ENCODE measurements around the gene B3GALT5. TPM values are rescaled to one million over a fixed set of nuclear protein-coding genes. Genes with fewer than 3 reads are reported as not detected.

The B3GALT5 gene
- total and polyA plus RNA-seq, 2 of the 4 experiments (the other 2 are of a cell fraction), result 0.05 to 0.18 TPM

- H3K27ac ChIP-seq (ENCODE audit: insufficient read depth, low read length), result no peak overlapping the region
- H4K8ac ChIP-seq (ENCODE audit: low read depth in 2 of 2, low read length in 2 of 2), result no peak overlapping the region
- H3K4ac ChIP-seq (ENCODE audit: low read depth, low read length), result no peak overlapping the region
- no peak overlapping the region for H4K5ac ChIP-seq (ENCODE audit: low read depth, low read length)
- no peak overlapping the region for H3K18ac ChIP-seq (ENCODE audit: low read depth, low read length)
- H2AK5ac ChIP-seq (ENCODE audit: low read depth, low read length), result no peak overlapping the region
- 90% methylated on average over 2 of the region's 10 CpGs; no CpG with 5 or more reads in 1 of the 2 experiments for WGBS, 2 experiments (ENCODE audit: extremely low coverage in 2 of 2, insufficient read length in 1 of 2)
- no peak overlapping the region for H3K4me2 ChIP-seq (ENCODE audit: low read depth, low read length)
- CTCF ChIA-PET, result no interaction called here
- no peak overlapping the region for H3K23ac ChIP-seq (ENCODE audit: low read depth, low read length)
- H2BK5ac ChIP-seq (ENCODE audit: low read depth, low read length, poor library complexity, severe bottlenecking), result no peak overlapping the region
- no peaks in the 10 kb centered on the region; the same call in 1 of the 2 replicates for H3K27me3 ChIP-seq (ENCODE audit: control insufficient read depth, insufficient read depth, low read length)
- H4K20me1 ChIP-seq (ENCODE audit: insufficient read depth, low read length), result no peaks in the 10 kb centered on the region
- in situ Hi-C loops (cut with MboI; ENCODE audit: low sequenced_read_pairs), result no loop called here
- no peak for ATAC-seq (ENCODE audit: low read depth)
- H2AFZ ChIP-seq (replicated peaks; ENCODE audit: low read length, poor library complexity), result no peak overlapping the region
- POLR2A ChIA-PET (ENCODE audit: unreplicated experiment), result no interaction called here
- H3K14ac ChIP-seq (replicated peaks; ENCODE audit: low read depth, low read length), result no peak overlapping the region
- no peaks in the 10 kb centered on the region for H3K9me1 ChIP-seq (ENCODE audit: insufficient read depth, low read length)
- H2BK120ac ChIP-seq (ENCODE audit: low read depth, low read length), result no peak overlapping the region
- H3K36me3 ChIP-seq (ENCODE audit: control insufficient read depth, insufficient read depth, low read length), result no peaks in the 10 kb centered on the region
- H3K4me3 ChIP-seq (ENCODE audit: insufficient read depth, low read depth, low read length), result no peak overlapping the region
- H2AK9ac ChIP-seq (replicated peaks; ENCODE audit: low read depth, low read length, poor library complexity), result no peak overlapping the region
- H3K9ac ChIP-seq (ENCODE audit: low read depth, low read length), result no peak overlapping the region
- no peak overlapping the region for H4K91ac ChIP-seq (ENCODE audit: insufficient read depth, low read depth, low read length)
- no peak for TF ChIP-seq CTCF (conservative IDR thresholded peaks at IDR 0.05; ENCODE audit: low read depth, low read length)
- no peak for TF ChIP-seq BHLHE40 (IDR thresholded peaks at IDR 0.05; ENCODE audit: low read depth, low read length)
- no peak for TF ChIP-seq ELK1 (IDR thresholded peaks at IDR 0.05; ENCODE audit: borderline replicate concordance, low read depth, low read length)
- TF ChIP-seq MXI1 (IDR thresholded peaks at IDR 0.05; ENCODE audit: borderline replicate concordance, low read depth, low read length), result no peak
- TF ChIP-seq MAZ (IDR thresholded peaks at IDR 0.05; ENCODE audit: borderline replicate concordance, low read depth, low read length), result no peak
- TF ChIP-seq RAD21 (IDR thresholded peaks at IDR 0.05; ENCODE audit: low read length), result no peak
- no peak for TF ChIP-seq CEBPB (IDR thresholded peaks at IDR 0.05; ENCODE audit: low read depth, low read length)
- TF ChIP-seq POLR2A (IDR thresholded peaks at IDR 0.05; ENCODE audit: low read depth, low read length), result no peak
- no peak for TF ChIP-seq RCOR1 (IDR thresholded peaks at IDR 0.05; ENCODE audit: insufficient replicate concordance, low read length)
- no peak for TF ChIP-seq MAFK (IDR thresholded peaks at IDR 0.05; ENCODE audit: low read depth, low read length)
- TF ChIP-seq NFE2L2 (IDR thresholded peaks at IDR 0.05; ENCODE audit: low read depth, low read length), result no peak
- TF ChIP-seq SMC3 (IDR thresholded peaks at IDR 0.05; ENCODE audit: low read depth, low read length), result no peak
- no peak for TF ChIP-seq CHD1 (IDR thresholded peaks at IDR 0.05; ENCODE audit: low read depth, low read length)
- no TSS peak for BruUV-seq (replicated peaks)
- dilution Hi-C loops (cut with HindIII; ENCODE audit: low sequenced_read_pairs, unreplicated experiment), result no loop called here
- intact Hi-C loops (cut with micrococcal nuclease), result no loop called here
- no peaks in the 10 kb centered on the region for H3K4me1 ChIP-seq (ENCODE audit: control insufficient read depth, insufficient read depth, low read length)
- no peak overlapping the region for H2BK15ac ChIP-seq (ENCODE audit: low read depth, low read length)
- peaks cover 1% of the 10 kb centered on the region; the same call in 1 of the 2 replicates for H3K9me3 ChIP-seq (ENCODE audit: control insufficient read depth, insufficient read depth, low read length)
- no peak for DNase-seq
- H2BK20ac ChIP-seq (ENCODE audit: low read depth, low read length), result no peak overlapping the region
- H3K79me1 ChIP-seq (ENCODE audit: low read depth in 1 of 2, low read length in 2 of 2), result no peaks in the 10 kb centered on the region
- H3K56ac ChIP-seq (ENCODE audit: extremely low read depth, insufficient read depth, low read length), result no peak overlapping the region
Observed at GRCh38 chr21:39667353-39667891, 54.7 kb downstream of the B3GALT5 start.
